ENCODE results near the gene C1orf53. TPM values are rescaled to one million over a fixed set of nuclear protein-coding genes. Genes with fewer than 3 reads are reported as not detected.

The C1orf53 gene
- total and polyA plus RNA-seq, 2 of the 13 experiments (the other 11 are each of a cell fraction or from before 2014, with no cell fraction given): 5.8 to 10.1 TPM

- no peak for TF ChIP-seq ZNF142 (CRISPR knock-in tag; IDR thresholded peaks at IDR 0.05)
- no peak for TF ChIP-seq PAWR (CRISPR knock-in tag; IDR thresholded peaks at IDR 0.05; ENCODE audit: borderline replicate concordance)
- no peak for TF ChIP-seq E2F2 (CRISPR knock-in tag; IDR thresholded peaks at IDR 0.05; ENCODE audit: borderline replicate concordance)
- no peak for TF ChIP-seq ZNF143 (CRISPR knock-in tag; IDR thresholded peaks at IDR 0.05)
- no peak for TF ChIP-seq ZBTB10 (CRISPR knock-in tag; IDR thresholded peaks at IDR 0.05; ENCODE audit: borderline replicate concordance)
- TF ChIP-seq MXD3 (CRISPR knock-in tag; IDR thresholded peaks at IDR 0.05): no peak
- no peak for TF ChIP-seq ZNF543 (CRISPR knock-in tag; IDR thresholded peaks at IDR 0.05)
- TF ChIP-seq LRRFIP1 (CRISPR knock-in tag; conservative IDR thresholded peaks at IDR 0.05): no peak
- 0 out of 2 replicates have a peak, but pooled peaks have one; percentile 53 for TF ChIP-seq ZNF761 (CRISPR knock-in tag; conservative IDR thresholded peaks at IDR 0.05)
- TF ChIP-seq MLLT10 (CRISPR knock-in tag; IDR thresholded peaks at IDR 0.05): no peak
- TF ChIP-seq TP53 (CRISPR knock-in tag; conservative IDR thresholded peaks at IDR 0.05): no peak
- peak; percentile 73 for TF ChIP-seq FOXO1 (CRISPR knock-in tag; IDR thresholded peaks at IDR 0.05)
- 0 out of 2 replicates have a peak, but pooled peaks have one; percentile 14 for TF ChIP-seq TFDP1 (CRISPR knock-in tag; IDR thresholded peaks at IDR 0.05; ENCODE audit: borderline replicate concordance)
- peak; percentile 71 for TF ChIP-seq TBX2 (CRISPR knock-in tag; IDR thresholded peaks at IDR 0.05; ENCODE audit: borderline replicate concordance)
- TF ChIP-seq ZNF580 (CRISPR knock-in tag; IDR thresholded peaks at IDR 0.05; ENCODE audit: borderline replicate concordance, low read depth): peak; percentile 67; the same call in 1 of the 2 replicates
These were observed 18.3 kb upstream of the C1orf53 start (continued) for GRCh38 chr1:197884173-197884572.

Data from HepG2 (cell line).